Esophagus mucosa (tissue), 1 donor: ENCODE results near the gene ZNF814. TPM values are rescaled to one million over a fixed set of nuclear protein-coding genes. Genes with fewer than 3 reads are reported as not detected.
A peak's percentile ranks its signal among the peaks of the same experiment; 100 is the strongest.
"Not testable (repeated sequence)": the region's sequence is repeated elsewhere in the genome, so short reads cannot be mapped to it uniquely, and the experiment has no call there.

Experiments used
- ATAC-seq: fragments of 200-7000 bp; cut with Tn5 transposase; one replicate; pipeline ENCODE4 v1.9.1; 2020
- total RNA-seq: library from RNA; stranded (reverse); gene quantifications from one replicate; pipeline ENCODE4 v1.2.4, GENCODE V29; 2023
- donor health status: DM: yes; HTN: yes; CAD: no.

The ZNF814 gene
- total RNA-seq, 1 donor from 2014 or later = 6.5 TPM

- ATAC-seq = no peak
These were observed 73.4 kb downstream of the ZNF814 start for GRCh38 chr19:57815247-57816075.

GRCh38 chr19:57814505-57815246 lies 74.2 kb downstream of the ZNF814 start, which contains the start of gene ZNF552:
Gene ZNF552 (minus strand): TSS chr19:57814913. CDS start chr19:57814743, 170 bp downstream.
- peak; percentile 90 for ATAC-seq

- ATAC-seq = peak; percentile 62
These were observed 74.8 kb downstream of the ZNF814 start for GRCh38 chr19:57813919-57814504.

- ATAC-seq = not testable (repeated sequence)
These were observed 75.6 kb downstream of the ZNF814 start for GRCh38 chr19:57812975-57813820.

GRCh38 chr19:57812226-57812625 lies 76.6 kb downstream of the ZNF814 start:
- ATAC-seq = no peak

GRCh38 chr19:57810410-57811295 lies 78.2 kb downstream of the ZNF814 start:
- not testable (repeated sequence) for ATAC-seq

GRCh38 chr19:57807541-57807940 lies 81.3 kb downstream of the ZNF814 start:
- no peak for ATAC-seq

GRCh38 chr19:57803594-57804325 lies 85.1 kb downstream of the ZNF814 start:
- ATAC-seq = no peak

- no peak for ATAC-seq
These were observed 85.6 kb downstream of the ZNF814 start for GRCh38 chr19:57803265-57803593.

- ATAC-seq = no peak
These were observed 86.6 kb downstream of the ZNF814 start for GRCh38 chr19:57802269-57802668.

GRCh38 chr19:57800696-57801095 lies 88.1 kb downstream of the ZNF814 start:
- no peak for ATAC-seq

Other genes starting within 250 kb of the ZNF814 start
- gene ZSCAN4, start 220.1 kb downstream of the ZNF814 start, total RNA-seq = not detected
- 4.9 TPM for gene ZNF551, start 207.1 kb downstream of the ZNF814 start, total RNA-seq
- 0.60 TPM for gene ZNF154, start 179.8 kb downstream of the ZNF814 start, total RNA-seq
- 2.0 TPM for gene ZNF671, start 161.4 kb downstream of the ZNF814 start, total RNA-seq
- 6.8 TPM for gene ZNF776, start 142.2 kb downstream of the ZNF814 start, total RNA-seq
- 9.4 TPM for gene ZNF586, start 119.4 kb downstream of the ZNF814 start, total RNA-seq
- 7.9 TPM for gene ZNF552, start 74.1 kb downstream of the ZNF814 start, total RNA-seq
- 9.3 TPM for gene ZNF587B, start 58.7 kb downstream of the ZNF814 start, total RNA-seq
- gene ZNF587, start 39.2 kb downstream of the ZNF814 start, total RNA-seq = 16.3 TPM
- 5.7 TPM for gene ZNF417, start 27.6 kb upstream of the ZNF814 start, total RNA-seq
- gene ZNF418, start 46.4 kb upstream of the ZNF814 start, total RNA-seq = 0.76 TPM
- gene ZNF256, start 58.7 kb upstream of the ZNF814 start, total RNA-seq = 2.6 TPM
- gene C19orf18, start 85.5 kb upstream of the ZNF814 start, total RNA-seq = 0.48 TPM
- gene ZNF606, start 113.8 kb upstream of the ZNF814 start, total RNA-seq = 5.4 TPM
- not detected for gene ZSCAN1, start 145.0 kb upstream of the ZNF814 start, total RNA-seq
- 0.68 TPM for gene ZNF135, start 170.2 kb upstream of the ZNF814 start, total RNA-seq
- 9.4 TPM for gene ZSCAN18, start 209.2 kb upstream of the ZNF814 start, total RNA-seq